Vagina (tissue), 2 donors: Measurements from ENCODE around the gene STARD10.

Experiments used
- CTCF ChIP-seq, 3 experiments: fragments of 450-650 bp in 2 of 3; fragments of 200-600 bp in 1 of 3; sonication (generic) in 1 of 3; IDR thresholded peaks; one replicate each; pipeline ENCODE4 v1.5.1; 2017 to 2019; ENCODE audit warnings: antibody characterized with exemption in 3 of 3, mild to moderate bottlenecking in 2 of 3, moderate library complexity in 2 of 3
- POLR2A ChIP-seq, 2 donors: fragments of 450-650 bp; IDR thresholded peaks; one replicate each; pipeline ENCODE4 v1.6.1; 2017; ENCODE audit warnings: antibody characterized with exemption in 2 of 2, mild to moderate bottlenecking in 2 of 2, moderate library complexity in 2 of 2

- TF ChIP-seq CTCF (IDR thresholded peaks at IDR 0.05) (no peak), POLR2A (IDR thresholded peaks at IDR 0.05) (no peak)
Measured at GRCh38 chr11:72807792-72808191, 13.9 kb upstream of the STARD10 start.
